Mesodermal cell (in vitro differentiated cells): ENCODE results near the gene IGSF23.

ENCODE experiments used
- H3K27ac ChIP-seq: 2 replicates; pipeline ENCODE4 v1.7.0; 2013; ENCODE audit warnings: mild to moderate bottlenecking, low read depth, low read length, moderate library complexity; ENCODE audit not compliant: severe bottlenecking
- H3K36me3 ChIP-seq: 2 replicates; pipeline ENCODE4 v1.7.1; 2013; ENCODE audit warnings: mild to moderate bottlenecking, low read length, moderate library complexity; ENCODE audit not compliant: control insufficient read depth, insufficient read depth
- H3K4me1 ChIP-seq: one replicate; pipeline ENCODE4 v1.7.1; 2013; ENCODE audit warnings: mild to moderate bottlenecking, low read length; ENCODE audit not compliant: insufficient read depth, control insufficient read depth, poor library complexity, severe bottlenecking
- H3K4me3 ChIP-seq: 2 replicates; pipeline ENCODE4 v1.7.0; 2013; ENCODE audit warnings: low read length, control low read depth, mild to moderate bottlenecking; ENCODE audit not compliant: insufficient read depth, poor library complexity, severe bottlenecking; ENCODE audit errors: extremely low read depth
- H3K9me3 ChIP-seq: 2 replicates; pipeline ENCODE4 v1.7.1; 2013; ENCODE audit warnings: mild to moderate bottlenecking, low read length, moderate library complexity; ENCODE audit not compliant: control insufficient read depth
- WGBS, 2 experiments: methylation state at CpG; one replicate each; pipeline ENCODE4 v1.1.5; 2013; ENCODE audit warnings: missing lambda C conversion rate in 2 of 2; ENCODE audit not compliant: insufficient coverage in 2 of 2; 5-methylcytosine and 5-hydroxymethylcytosine counted together

Gene IGSF23

GRCh38 chr19:44575116-44575700, 38.2 kb upstream of the IGSF23 start:
- Histone ChIP-seq H3K27ac (no peak overlapping the region), H3K4me1 (no peaks in the 10 kb centered on the region), H3K36me3 (no peaks in the 10 kb centered on the region), H3K4me3 (no peak overlapping the region), H3K9me3 (no peaks in the 10 kb centered on the region)
- WGBS, 2 experiments: 79 to 93% methylated on average over 9 to 11 of the region's 11 CpGs

GRCh38 chr19:44576843-44577565, 36.4 kb upstream of the IGSF23 start:
- H3K4me3 ChIP-seq: no peak overlapping the region
- no peak overlapping the region for H3K27ac ChIP-seq
- no peaks in the 10 kb centered on the region for H3K36me3 ChIP-seq
- no peaks in the 10 kb centered on the region for H3K9me3 ChIP-seq
- H3K4me1 ChIP-seq: no peaks in the 10 kb centered on the region
- WGBS, 2 experiments: 54 to 81% methylated on average over 2 to 4 of the region's 8 CpGs

- no peak overlapping the region for H3K27ac ChIP-seq
- H3K36me3 ChIP-seq: no peaks in the 10 kb centered on the region
- no peak overlapping the region for H3K4me3 ChIP-seq
- WGBS, 2 experiments: 71% methylated on average over 1 of the region's 1 CpG; no CpG with 5 or more reads in 1 of the 2 experiments
- no peaks in the 10 kb centered on the region for H3K4me1 ChIP-seq
- no peaks in the 10 kb centered on the region for H3K9me3 ChIP-seq
Observed at GRCh38 chr19:44577566-44577874, 35.8 kb upstream of the IGSF23 start.

- Histone ChIP-seq H3K36me3 (no peaks in the 10 kb centered on the region), H3K9me3 (no peaks in the 10 kb centered on the region), H3K4me1 (no peaks in the 10 kb centered on the region), H3K4me3 (no peak overlapping the region), H3K27ac (no peak overlapping the region)
- 96% methylated on average over 3 to 4 of the region's 5 CpGs for WGBS, 2 experiments
Observed at GRCh38 chr19:44579663-44580365, 33.5 kb upstream of the IGSF23 start.

- WGBS, 2 experiments: 94 to 95% methylated on average over 9 of the region's 11 CpGs
- Histone ChIP-seq H3K27ac (no peak overlapping the region), H3K9me3 (peaks cover under 1% of the 10 kb centered on the region), H3K36me3 (no peaks in the 10 kb centered on the region), H3K4me1 (no peaks in the 10 kb centered on the region), H3K4me3 (no peak overlapping the region)
Observed at GRCh38 chr19:44580366-44580895, 32.9 kb upstream of the IGSF23 start.

DNA sequence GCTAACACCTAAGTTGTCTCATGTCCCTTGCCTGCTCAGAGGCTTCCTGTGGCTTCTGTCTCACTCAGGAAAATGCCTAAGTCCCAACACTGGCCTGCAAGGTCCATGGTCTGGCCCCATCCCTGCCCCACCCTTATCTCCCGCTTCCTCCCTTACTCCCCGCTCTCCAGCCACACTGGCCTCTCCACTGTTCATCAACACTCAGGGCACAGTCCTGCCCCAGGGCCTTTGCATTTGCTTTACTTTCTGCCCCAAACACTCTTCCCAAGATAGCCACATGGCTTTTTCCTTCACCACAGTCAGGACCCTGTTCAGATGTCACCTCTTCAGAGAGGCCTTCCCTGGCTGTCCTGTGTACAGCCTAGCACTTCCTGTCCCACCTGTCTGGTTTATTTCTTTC, 32.1 kb upstream of the IGSF23 start:
- Histone ChIP-seq H3K36me3 (no peaks in the 10 kb centered on the region), H3K9me3 (peaks cover 7% of the 10 kb centered on the region), H3K4me1 (no peaks in the 10 kb centered on the region), H3K27ac (no peak overlapping the region), H3K4me3 (no peak overlapping the region)
- WGBS, 2 experiments: 93 to 97% methylated on average over 2 of the region's 2 CpGs

DNA sequence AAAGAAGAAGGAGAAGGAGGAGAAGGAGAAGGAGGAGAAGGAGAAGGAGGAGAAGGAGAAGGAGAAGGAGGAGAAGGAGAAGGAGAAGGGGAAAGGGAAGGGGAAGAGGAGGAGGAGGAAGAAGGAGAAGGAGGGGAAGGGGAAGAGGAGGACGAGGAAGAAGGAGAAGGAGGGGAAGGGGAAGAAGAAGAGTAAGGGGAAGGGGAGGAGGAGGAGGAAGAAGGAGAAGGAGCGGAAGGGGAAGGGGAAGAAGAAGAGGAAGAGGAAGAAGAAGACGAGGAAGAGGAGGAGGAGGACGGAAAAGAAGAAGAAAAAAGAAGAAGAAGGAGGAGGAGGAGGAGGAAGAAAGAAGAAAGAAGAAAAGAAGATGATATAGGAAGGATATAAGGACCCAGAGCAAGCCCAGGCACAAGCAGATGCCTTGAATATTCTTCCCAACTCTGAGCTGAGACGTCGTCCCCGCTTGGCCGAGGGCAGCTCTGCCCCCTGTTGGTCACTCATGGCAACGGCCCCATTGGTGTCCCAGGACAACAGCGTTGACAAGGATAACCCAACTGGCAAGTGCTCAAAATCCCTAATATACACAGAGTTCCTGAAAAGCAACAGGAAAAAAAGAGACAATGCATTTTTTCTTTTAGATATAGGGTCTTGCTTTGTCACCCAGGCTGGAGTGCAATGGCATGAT, 30.6 kb upstream of the IGSF23 start:
- Histone ChIP-seq H3K4me3 (no peak overlapping the region), H3K4me1 (no peaks in the 10 kb centered on the region), H3K36me3 (no peaks in the 10 kb centered on the region), H3K9me3 (peaks cover 8% of the 10 kb centered on the region), H3K27ac (no peak overlapping the region)
- 35 to 39% methylated on average over 7 to 9 of the region's 10 CpGs for WGBS, 2 experiments

- Histone ChIP-seq H3K4me3 (no peak overlapping the region), H3K27ac (no peak overlapping the region), H3K9me3 (peaks cover 12% of the 10 kb centered on the region), H3K4me1 (peaks cover 11% of the 10 kb centered on the region), H3K36me3 (no peaks in the 10 kb centered on the region)
- 74 to 80% methylated on average over 2 to 4 of the region's 5 CpGs for WGBS, 2 experiments
Observed at GRCh38 chr19:44585371-44586133, 27.8 kb upstream of the IGSF23 start.

- WGBS, 2 experiments: 94 to 100% methylated on average over 1 to 2 of the region's 2 CpGs
- Histone ChIP-seq H3K4me1 (peaks cover 16% of the 10 kb centered on the region), H3K4me3 (no peak overlapping the region), H3K36me3 (no peaks in the 10 kb centered on the region), H3K9me3 (peaks cover 17% of the 10 kb centered on the region), H3K27ac (peak overlapping the region; percentile 79)
Observed at GRCh38 chr19:44587963-44588770, 25.2 kb upstream of the IGSF23 start.
